ENCODE results near the gene SLC44A1.
A peak's percentile ranks its signal among the peaks of the same experiment; 100 is the strongest.
"Not testable (repeated sequence)": the region's sequence is repeated elsewhere in the genome, so short reads cannot be mapped to it uniquely, and the experiment has no call there.

SLC44A1 gene

GRCh38 chr9:105255421-105255820 is 11.0 kb downstream of the SLC44A1 start:
- Histone ChIP-seq H2AFZ (ENCODE audit: low read depth) (no peak overlapping the region), H3K4me3 (IDR thresholded peaks at IDR 0.05; ENCODE audit: insufficient read depth, low read depth, low read length) (no peak overlapping the region), H3K4me2 (peak overlapping the region; percentile 68), H3K27me3 (ENCODE audit: insufficient read depth, low read depth) (no peaks in the 10 kb centered on the region), H3K27ac (peak overlapping the region; percentile 61), H3K36me3 (ENCODE audit: insufficient read depth) (no peaks in the 10 kb centered on the region), H3K4me1 (ENCODE audit: low read depth, poor library complexity, severe bottlenecking) (peaks cover 96% of the 10 kb centered on the region), H3K9ac (no peak overlapping the region; the same call in 1 of the 2 replicates), H4K20me1 (ENCODE audit: insufficient read depth) (no peaks in the 10 kb centered on the region; the same call in 1 of the 2 replicates), H3K79me2 (ENCODE audit: insufficient read depth, low read depth) (peaks cover 88% of the 10 kb centered on the region)
- TF ChIP-seq, protein P1, sequence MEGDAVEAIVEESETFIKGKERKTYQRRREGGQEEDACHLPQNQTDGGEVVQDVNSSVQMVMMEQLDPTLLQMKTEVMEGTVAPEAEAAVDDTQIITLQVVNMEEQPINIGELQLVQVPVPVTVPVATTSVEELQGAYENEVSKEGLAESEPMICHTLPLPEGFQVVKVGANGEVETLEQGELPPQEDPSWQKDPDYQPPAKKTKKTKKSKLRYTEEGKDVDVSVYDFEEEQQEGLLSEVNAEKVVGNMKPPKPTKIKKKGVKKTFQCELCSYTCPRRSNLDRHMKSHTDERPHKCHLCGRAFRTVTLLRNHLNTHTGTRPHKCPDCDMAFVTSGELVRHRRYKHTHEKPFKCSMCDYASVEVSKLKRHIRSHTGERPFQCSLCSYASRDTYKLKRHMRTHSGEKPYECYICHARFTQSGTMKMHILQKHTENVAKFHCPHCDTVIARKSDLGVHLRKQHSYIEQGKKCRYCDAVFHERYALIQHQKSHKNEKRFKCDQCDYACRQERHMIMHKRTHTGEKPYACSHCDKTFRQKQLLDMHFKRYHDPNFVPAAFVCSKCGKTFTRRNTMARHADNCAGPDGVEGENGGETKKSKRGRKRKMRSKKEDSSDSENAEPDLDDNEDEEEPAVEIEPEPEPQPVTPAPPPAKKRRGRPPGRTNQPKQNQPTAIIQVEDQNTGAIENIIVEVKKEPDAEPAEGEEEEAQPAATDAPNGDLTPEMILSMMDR (conservative IDR thresholded peaks at IDR 0.05; ENCODE audit: low read depth, low read length): no peak

DNA sequence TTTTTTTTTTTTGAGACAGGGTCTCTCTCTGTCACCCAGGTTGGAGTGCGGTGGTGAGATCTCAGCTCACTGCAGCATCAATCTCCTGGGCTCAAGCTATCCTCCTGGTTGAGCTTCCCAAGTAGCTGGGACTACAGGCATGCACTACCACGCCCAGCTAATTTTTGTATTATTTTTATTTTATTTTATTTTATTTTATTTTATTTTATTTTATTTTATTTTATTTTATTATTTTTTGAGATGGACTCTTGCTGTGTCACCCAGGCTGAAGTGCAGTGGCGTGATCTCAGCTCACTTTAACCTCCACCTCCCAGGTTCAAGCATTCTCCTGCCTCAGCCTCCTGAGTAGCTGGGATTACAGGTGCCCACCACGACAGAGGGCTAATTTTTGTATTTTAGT is 12.1 kb downstream of the SLC44A1 start:
- H3K27me3 ChIP-seq (ENCODE audit: insufficient read depth, low read depth); H3K36me3 ChIP-seq (ENCODE audit: insufficient read depth); H4K20me1 ChIP-seq (ENCODE audit: insufficient read depth); H3K4me3 ChIP-seq (IDR thresholded peaks at IDR 0.05; ENCODE audit: insufficient read depth, low read depth, low read length); H3K9ac ChIP-seq; H2AFZ ChIP-seq (ENCODE audit: low read depth): not testable (repeated sequence)
- peak overlapping the region; percentile 68 for H3K4me2 ChIP-seq
- peak overlapping the region; percentile 76; the same call in 1 of the 2 replicates for H3K27ac ChIP-seq
- peaks cover 97% of the 10 kb centered on the region for H3K4me1 ChIP-seq (ENCODE audit: low read depth, poor library complexity, severe bottlenecking)
- H3K79me2 ChIP-seq (ENCODE audit: insufficient read depth, low read depth): peaks cover 88% of the 10 kb centered on the region

DNA sequence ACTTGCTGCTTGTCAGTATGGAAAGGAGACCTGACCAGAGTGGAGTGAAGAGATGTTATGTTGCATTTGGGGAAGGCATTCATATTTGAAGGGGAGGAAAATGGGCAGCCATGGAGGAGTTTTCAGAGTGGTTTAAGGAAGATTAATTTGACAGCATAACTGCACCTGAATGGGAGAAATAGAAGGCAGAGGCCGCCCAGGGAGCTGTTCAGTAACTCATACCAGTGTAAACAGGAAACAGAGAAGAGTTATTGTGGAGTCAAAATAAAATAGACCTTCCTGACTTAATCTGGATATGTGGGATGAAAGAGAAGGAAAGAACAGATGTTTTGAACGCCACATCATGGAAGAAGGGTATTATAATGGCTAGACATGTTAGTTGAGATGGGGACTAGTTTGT is 13.4 kb downstream of the SLC44A1 start:
- Histone ChIP-seq H4K20me1 (ENCODE audit: insufficient read depth) (no peaks in the 10 kb centered on the region), H3K27me3 (ENCODE audit: insufficient read depth, low read depth) (no peaks in the 10 kb centered on the region), H3K79me2 (ENCODE audit: insufficient read depth, low read depth) (peaks cover 88% of the 10 kb centered on the region), H3K4me1 (ENCODE audit: low read depth, poor library complexity, severe bottlenecking) (peaks cover 99% of the 10 kb centered on the region), H3K4me3 (IDR thresholded peaks at IDR 0.05; ENCODE audit: insufficient read depth, low read depth, low read length) (no peak overlapping the region), H3K27ac (peak overlapping the region; percentile 76), H2AFZ (ENCODE audit: low read depth) (no peak overlapping the region), H3K9ac (no peak overlapping the region), H3K4me2 (peak overlapping the region; percentile 56; the same call in 1 of the 2 replicates), H3K36me3 (ENCODE audit: insufficient read depth) (no peaks in the 10 kb centered on the region)
- TF ChIP-seq, protein P1 (conservative IDR thresholded peaks at IDR 0.05; ENCODE audit: low read depth, low read length): no peak

DNA sequence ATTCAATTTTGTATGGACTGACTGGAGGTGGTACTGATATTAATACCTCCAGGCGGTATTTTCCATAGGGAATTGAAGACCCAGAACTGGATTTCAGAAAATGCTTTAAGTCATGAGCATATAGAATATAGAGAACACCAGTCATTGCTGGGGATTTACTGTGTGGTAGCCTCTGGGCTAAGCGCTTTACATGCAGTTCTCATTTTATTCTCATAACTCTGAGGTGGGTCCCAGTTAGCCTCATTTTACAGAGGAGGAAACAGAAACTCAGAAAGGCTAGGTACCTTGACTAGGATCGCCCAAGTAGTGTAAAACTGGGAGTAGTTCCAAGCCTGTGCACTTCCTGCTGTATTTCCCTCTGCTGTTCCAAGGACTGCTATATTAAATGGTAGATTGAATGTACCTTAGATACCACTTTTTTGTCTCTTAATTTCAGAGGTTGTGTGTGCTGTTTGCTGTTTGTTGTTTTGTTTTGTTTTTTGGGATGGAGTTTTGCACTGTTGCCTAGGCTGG is 13.8 kb downstream of the SLC44A1 start:
- Histone ChIP-seq H3K27ac (peak overlapping the region; percentile 76), H3K4me3 (IDR thresholded peaks at IDR 0.05; ENCODE audit: insufficient read depth, low read depth, low read length) (no peak overlapping the region), H3K4me2 (peak overlapping the region; percentile 56; the same call in 1 of the 2 replicates), H3K4me1 (ENCODE audit: low read depth, poor library complexity, severe bottlenecking) (peaks cover 99% of the 10 kb centered on the region), H3K79me2 (ENCODE audit: insufficient read depth, low read depth) (peaks cover 88% of the 10 kb centered on the region), H3K36me3 (ENCODE audit: insufficient read depth) (no peaks in the 10 kb centered on the region), H2AFZ (ENCODE audit: low read depth) (no peak overlapping the region), H3K9ac (peak overlapping the region; percentile 3; the same call in 1 of the 2 replicates), H3K27me3 (ENCODE audit: insufficient read depth, low read depth) (no peaks in the 10 kb centered on the region), H4K20me1 (ENCODE audit: insufficient read depth) (no peaks in the 10 kb centered on the region)
- TF ChIP-seq, protein P1 (conservative IDR thresholded peaks at IDR 0.05; ENCODE audit: low read depth, low read length): no peak

- H3K79me2 ChIP-seq (ENCODE audit: insufficient read depth, low read depth): peaks cover 88% of the 10 kb centered on the region
- peaks cover 100% of the 10 kb centered on the region for H3K4me1 ChIP-seq (ENCODE audit: low read depth, poor library complexity, severe bottlenecking)
- H3K4me3 ChIP-seq (IDR thresholded peaks at IDR 0.05; ENCODE audit: insufficient read depth, low read depth, low read length): no peak overlapping the region
- peak overlapping the region; percentile 23; the same call in 1 of the 2 replicates for H3K9ac ChIP-seq
- TF ChIP-seq, protein P1 (conservative IDR thresholded peaks at IDR 0.05; ENCODE audit: low read depth, low read length): no peak
- no peaks in the 10 kb centered on the region for H3K36me3 ChIP-seq (ENCODE audit: insufficient read depth)
- H2AFZ ChIP-seq (ENCODE audit: low read depth): no peak overlapping the region
- peak overlapping the region; percentile 56 for H3K4me2 ChIP-seq
- H3K27me3 ChIP-seq (ENCODE audit: insufficient read depth, low read depth): no peaks in the 10 kb centered on the region
- H4K20me1 ChIP-seq (ENCODE audit: insufficient read depth): no peaks in the 10 kb centered on the region
- H3K27ac ChIP-seq: peak overlapping the region; percentile 76
These were observed 14.8 kb downstream of the SLC44A1 start for GRCh38 chr9:105259274-105259673.
